Astrocyte of the spinal cord (primary cell): Measurements from ENCODE around the gene C1orf56.

Experiments used
- DNase-seq: peaks from one replicate; pipeline ENCODE4 v3.0.0; 2011; ENCODE audit warnings: low read depth, low spot score
- H3K4me3 ChIP-seq: 2 replicates; pipeline ENCODE4 v1.5.1; 2011; ENCODE audit warnings: low read depth, mild to moderate bottlenecking, low read length, moderate library complexity
- in situ Hi-C: cut with HindIII; loops from 2 replicates; pipeline ENCODE4 v1.10.0; 2017; ENCODE audit warnings: low sequenced_read_pairs
- TF ChIP-seq, protein P1 (sequence below): IDR thresholded peaks from 2 replicates; pipeline ENCODE4 v1.5.1; 2012; ENCODE audit warnings: low read depth, mild to moderate bottlenecking, low read length, inconsistent platforms

The C1orf56 gene

DNA sequence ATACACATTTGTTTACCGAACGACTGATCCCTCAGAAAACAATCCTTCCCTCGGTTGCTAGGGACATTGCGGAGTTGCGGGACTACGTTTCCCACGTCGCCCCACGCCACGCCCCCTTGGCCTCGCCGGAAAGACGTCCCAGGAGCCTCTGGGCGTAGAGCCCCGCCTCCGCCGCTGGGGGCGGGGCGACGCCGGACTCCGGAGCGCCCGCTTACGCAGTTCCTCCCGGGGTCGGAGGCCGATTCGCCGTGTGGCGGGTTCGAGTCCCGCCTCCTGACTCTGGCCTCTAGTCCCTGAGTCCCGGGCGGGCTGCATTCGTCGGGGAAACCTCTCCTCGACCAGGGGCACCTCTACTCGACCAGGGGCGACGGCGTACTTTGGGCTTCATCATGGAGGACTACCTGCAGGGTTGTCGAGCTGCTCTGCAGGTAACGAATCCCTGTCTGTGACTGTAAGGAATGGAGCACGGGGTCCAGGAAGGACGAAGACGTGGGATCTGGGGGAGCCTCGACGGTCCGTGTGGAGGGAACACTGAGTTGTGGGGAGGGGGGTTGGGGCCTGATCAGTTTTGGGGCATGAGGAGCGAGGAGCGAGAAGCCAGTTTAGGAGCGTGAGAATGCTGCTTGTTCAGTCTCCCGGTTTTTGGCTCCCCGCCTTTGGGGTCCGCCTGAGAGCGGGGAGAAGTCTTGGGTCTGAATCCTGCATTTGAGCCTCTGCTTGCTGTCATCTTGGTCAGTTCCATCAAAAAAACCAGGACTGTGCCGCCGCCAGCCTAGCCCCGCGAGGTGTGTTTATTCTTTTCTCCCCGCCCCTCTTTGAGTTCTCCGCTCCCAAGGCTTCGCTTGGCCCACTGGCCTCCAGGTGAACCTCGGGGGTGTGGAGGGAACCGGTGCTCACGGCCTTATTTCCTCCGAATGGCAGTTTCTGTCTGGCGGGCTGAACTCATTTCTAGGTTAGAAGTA is 39.0 kb upstream of the C1orf56 start, which contains the start of gene PRUNE1:
Gene PRUNE1 (plus strand): TSS at position 206 of the 962 bp plus-strand sequence. CDS start 184 bp downstream, at position 390.
- in situ Hi-C loops = no loop called here
- peak within 1 kb of the TSS; percentile 83 for H3K4me3 ChIP-seq
- DNase-seq = peak; percentile 96
- TF ChIP-seq, protein P1, sequence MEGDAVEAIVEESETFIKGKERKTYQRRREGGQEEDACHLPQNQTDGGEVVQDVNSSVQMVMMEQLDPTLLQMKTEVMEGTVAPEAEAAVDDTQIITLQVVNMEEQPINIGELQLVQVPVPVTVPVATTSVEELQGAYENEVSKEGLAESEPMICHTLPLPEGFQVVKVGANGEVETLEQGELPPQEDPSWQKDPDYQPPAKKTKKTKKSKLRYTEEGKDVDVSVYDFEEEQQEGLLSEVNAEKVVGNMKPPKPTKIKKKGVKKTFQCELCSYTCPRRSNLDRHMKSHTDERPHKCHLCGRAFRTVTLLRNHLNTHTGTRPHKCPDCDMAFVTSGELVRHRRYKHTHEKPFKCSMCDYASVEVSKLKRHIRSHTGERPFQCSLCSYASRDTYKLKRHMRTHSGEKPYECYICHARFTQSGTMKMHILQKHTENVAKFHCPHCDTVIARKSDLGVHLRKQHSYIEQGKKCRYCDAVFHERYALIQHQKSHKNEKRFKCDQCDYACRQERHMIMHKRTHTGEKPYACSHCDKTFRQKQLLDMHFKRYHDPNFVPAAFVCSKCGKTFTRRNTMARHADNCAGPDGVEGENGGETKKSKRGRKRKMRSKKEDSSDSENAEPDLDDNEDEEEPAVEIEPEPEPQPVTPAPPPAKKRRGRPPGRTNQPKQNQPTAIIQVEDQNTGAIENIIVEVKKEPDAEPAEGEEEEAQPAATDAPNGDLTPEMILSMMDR = no peak

DNA sequence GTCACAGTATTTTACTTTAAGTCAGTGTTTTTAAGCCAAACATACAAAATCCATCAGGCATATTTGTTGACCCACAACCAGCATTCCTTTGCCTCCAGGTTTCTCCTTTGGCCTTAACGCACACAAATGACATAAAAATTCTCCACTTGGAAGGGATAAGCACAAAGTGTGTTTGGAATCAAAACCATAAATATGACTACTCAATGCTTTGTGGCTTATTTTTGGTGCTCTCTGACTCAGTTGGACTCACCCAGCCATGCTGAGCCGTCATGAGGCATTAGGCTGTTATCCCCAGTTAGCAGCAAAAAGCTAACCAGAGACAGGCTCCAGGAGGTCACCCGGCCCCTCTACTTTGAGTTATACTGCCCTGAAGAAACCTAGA is 38.4 kb upstream of the C1orf56 start:
- TF ChIP-seq, protein P1 = no peak
- in situ Hi-C loops = no loop called here
- peak overlapping the region; percentile 83 for H3K4me3 ChIP-seq
- DNase-seq = peak; percentile 74

DNA sequence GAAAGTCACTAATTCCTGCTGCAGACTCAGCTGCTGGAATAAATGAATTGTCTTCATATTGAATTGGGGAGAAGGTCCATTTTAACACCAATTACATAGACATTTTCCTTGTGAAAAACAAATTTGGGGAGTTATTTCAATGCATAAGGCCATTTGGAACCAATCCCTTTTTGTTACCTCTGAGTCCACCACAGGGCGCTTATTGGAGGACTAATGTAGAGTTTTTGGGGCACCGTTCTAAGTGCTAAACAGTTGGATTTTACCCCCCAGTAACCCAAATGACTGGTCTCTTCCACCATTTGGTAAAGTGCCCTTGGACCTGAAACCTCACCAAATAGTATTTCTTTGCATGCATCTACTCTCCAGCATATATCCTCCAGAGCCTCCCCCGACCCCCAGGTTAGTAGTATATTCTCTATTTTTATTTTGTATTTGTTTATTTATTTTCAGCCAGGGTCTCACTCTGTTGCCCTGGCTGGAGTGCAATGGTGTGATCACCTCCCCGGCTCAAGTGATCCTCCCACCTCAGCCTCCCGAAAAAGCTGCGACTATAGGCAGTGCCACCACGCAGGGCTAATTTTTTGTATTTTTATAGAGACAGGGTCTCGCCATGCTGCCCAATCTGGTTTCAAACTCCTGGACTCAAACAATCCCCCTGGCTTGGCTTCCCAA is 37.7 kb upstream of the C1orf56 start:
- in situ Hi-C loops = no loop called here
- DNase-seq = no peak
- H3K4me3 ChIP-seq = no peak overlapping the region
- TF ChIP-seq, protein P1 = no peak

DNA sequence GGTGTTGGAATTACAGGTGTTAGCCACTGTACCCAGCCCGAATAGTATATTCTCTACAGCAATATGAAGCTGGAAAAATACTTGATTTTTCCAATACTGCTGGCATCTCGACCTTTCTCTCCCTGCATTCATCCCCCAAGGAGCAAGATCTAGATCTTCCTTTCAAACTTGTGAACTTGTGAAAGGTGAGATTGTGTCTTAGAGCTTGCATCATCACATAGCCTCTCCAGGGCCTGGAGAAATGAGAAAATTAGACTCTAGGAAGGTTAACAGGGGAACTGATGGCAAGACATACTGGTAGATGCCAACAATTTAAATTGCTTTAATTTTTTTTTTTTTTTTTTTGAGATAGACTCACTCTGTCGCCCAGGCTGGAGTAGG is 37.2 kb upstream of the C1orf56 start:
- H3K4me3 ChIP-seq = no peak overlapping the region
- no peak for DNase-seq
- in situ Hi-C loops = no loop called here
- TF ChIP-seq, protein P1 = no peak

DNA sequence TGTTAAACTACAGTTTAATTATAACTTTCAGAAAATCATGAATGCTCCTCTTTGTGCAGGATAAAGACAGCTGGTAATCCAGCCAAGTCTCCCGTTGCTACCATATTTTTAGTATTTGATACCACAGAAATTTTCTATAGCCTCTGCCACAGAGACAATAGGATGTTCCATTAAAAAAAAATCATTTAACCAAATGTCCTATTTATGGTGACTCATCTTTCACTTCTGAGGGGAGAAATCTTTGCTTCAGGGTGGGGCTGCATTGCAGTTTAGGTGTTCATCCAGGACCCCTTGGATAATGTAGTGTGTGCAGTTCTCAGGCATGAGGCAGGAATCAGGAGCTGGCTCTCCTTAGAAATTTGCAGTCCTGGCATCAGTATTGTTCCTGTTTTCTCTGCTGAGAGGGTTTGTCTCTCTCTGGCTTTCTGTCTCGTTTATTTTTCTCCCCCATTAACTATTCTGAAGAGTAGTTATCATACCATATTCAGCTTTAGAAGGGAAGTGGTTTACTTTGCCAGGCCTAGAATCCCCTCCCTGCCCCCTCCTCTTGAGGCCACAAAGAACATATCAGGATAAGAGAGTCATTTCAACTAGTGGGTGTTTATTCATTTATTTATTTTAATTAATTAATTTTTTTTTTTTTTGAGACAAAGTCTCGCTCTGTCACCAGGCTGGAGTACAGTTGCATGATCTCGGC is 36.2 kb upstream of the C1orf56 start:
- H3K4me3 ChIP-seq = no peak overlapping the region
- no peak for DNase-seq
- in situ Hi-C loops = no loop called here
- TF ChIP-seq, protein P1 = no peak
